Skeletal muscle satellite cell (primary cell): ENCODE data around the gene RBP2.

Experiments used
- H3K27me3 ChIP-seq: 2 replicates; pipeline ENCODE4 v1.7.0; 2013; ENCODE audit warnings: low read length; ENCODE audit not compliant: control insufficient read depth, insufficient read depth
- H3K36me3 ChIP-seq: 2 replicates; pipeline ENCODE4 v1.7.0; 2013; ENCODE audit warnings: mild to moderate bottlenecking, control low read depth, low read length; ENCODE audit not compliant: insufficient read depth
- H3K4me1 ChIP-seq: 2 replicates; pipeline ENCODE4 v1.7.0; 2013; ENCODE audit warnings: low read length; ENCODE audit not compliant: control insufficient read depth, insufficient read depth
- H3K4me2 ChIP-seq: 2 replicates; pipeline ENCODE4 v1.7.0; 2013; ENCODE audit warnings: mild to moderate bottlenecking, low read length
- H3K4me3 ChIP-seq: 2 replicates; pipeline ENCODE4 v1.7.0; 2013; ENCODE audit warnings: low read length
- H3K9ac ChIP-seq: 2 replicates; pipeline ENCODE4 v1.7.0; 2013; ENCODE audit warnings: mild to moderate bottlenecking, low read depth, low read length, moderate library complexity
- H3K9me3 ChIP-seq: replicated peaks from 2 replicates; pipeline ENCODE4 v1.7.0; 2013; ENCODE audit warnings: mild to moderate bottlenecking, control low read depth, low read length

RBP2 gene

GRCh38 chr3:139440639-139441556, 35.4 kb downstream of the RBP2 start:
- Histone ChIP-seq H3K4me2 (no peak overlapping the region), H3K9ac (no peak overlapping the region), H3K27me3 (no peaks in the 10 kb centered on the region), H3K9me3 (no peaks in the 10 kb centered on the region), H3K36me3 (no peaks in the 10 kb centered on the region), H3K4me3 (no peak overlapping the region), H3K4me1 (no peaks in the 10 kb centered on the region)

DNA sequence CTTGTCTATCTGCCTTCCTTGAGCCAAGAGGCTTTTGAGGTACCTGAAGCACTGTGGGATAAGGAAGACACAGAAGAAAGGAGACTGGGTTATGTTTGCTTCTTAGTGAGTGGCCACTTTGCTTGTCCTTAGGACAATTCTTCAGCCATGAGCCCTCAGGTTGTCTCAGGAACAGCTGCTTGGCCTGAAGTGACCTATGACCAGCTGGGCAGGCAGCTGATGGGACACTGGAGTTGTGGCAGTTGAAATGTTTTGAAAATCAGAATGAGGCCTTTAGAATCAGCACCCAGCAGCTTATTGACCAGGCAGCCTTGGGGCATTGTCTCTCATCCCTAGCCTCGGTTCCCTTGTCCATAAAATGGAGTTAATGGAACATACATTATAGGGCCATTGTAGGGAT, 37.0 kb downstream of the RBP2 start:
- H3K27me3 ChIP-seq = no peaks in the 10 kb centered on the region
- peaks cover 12% of the 10 kb centered on the region for H3K4me1 ChIP-seq
- no peaks in the 10 kb centered on the region for H3K36me3 ChIP-seq
- no peak overlapping the region for H3K9ac ChIP-seq
- H3K4me3 ChIP-seq = no peak overlapping the region
- H3K4me2 ChIP-seq = no peak overlapping the region
- H3K9me3 ChIP-seq = no peaks in the 10 kb centered on the region

GRCh38 chr3:139434764-139435307, 41.5 kb downstream of the RBP2 start:
- Histone ChIP-seq H3K9me3 (no peaks in the 10 kb centered on the region), H3K4me2 (peak overlapping the region; percentile 43), H3K27me3 (no peaks in the 10 kb centered on the region), H3K36me3 (no peaks in the 10 kb centered on the region), H3K9ac (no peak overlapping the region), H3K4me3 (no peak overlapping the region), H3K4me1 (peaks cover 12% of the 10 kb centered on the region)

DNA sequence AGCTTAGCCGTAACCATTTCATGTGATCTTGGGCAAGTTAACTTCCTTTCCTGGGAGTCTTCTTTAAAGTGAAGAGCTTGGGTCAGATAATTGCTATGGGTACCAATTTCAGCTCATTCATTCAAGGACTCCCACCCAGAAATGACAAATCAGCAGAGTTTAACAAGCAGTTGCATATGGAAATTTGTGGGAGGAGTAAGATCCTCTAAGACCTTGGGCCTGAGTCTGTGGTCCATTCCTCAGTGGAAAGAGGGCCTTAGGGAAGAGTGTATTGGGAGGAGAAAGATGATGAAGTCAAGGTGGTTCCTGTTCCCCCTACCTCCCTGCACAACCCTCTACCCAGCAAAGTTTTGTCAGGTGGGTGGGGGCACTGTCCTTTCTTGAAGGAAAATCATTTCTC, 42.1 kb downstream of the RBP2 start:
- Histone ChIP-seq H3K9ac (no peak overlapping the region), H3K9me3 (no peaks in the 10 kb centered on the region), H3K4me3 (no peak overlapping the region), H3K36me3 (no peaks in the 10 kb centered on the region), H3K27me3 (no peaks in the 10 kb centered on the region), H3K4me2 (no peak overlapping the region), H3K4me1 (peaks cover 12% of the 10 kb centered on the region)

DNA sequence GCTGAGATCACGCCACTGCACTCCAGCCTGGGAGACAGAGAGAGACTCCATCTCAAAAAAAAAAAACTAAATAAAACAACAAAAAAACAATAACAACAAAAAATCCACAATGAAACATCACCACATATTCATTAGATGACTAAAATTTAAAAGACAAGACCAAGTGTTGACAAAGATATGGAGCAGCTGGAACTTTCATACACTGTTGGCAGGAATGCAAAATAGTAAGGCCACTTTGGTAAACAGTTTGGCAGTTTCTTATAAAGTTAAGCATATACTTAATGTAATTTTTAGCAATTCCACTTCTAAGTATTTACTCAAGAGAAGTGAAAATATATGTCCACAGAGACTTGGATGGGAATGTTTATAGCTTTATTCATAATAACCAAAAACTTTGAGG, 43.2 kb downstream of the RBP2 start:
- Histone ChIP-seq H3K36me3 (no peaks in the 10 kb centered on the region), H3K4me1 (peaks cover 12% of the 10 kb centered on the region), H3K27me3 (no peaks in the 10 kb centered on the region), H3K9ac (no peak overlapping the region), H3K4me3 (no peak overlapping the region), H3K9me3 (no peaks in the 10 kb centered on the region), H3K4me2 (no peak overlapping the region)

DNA sequence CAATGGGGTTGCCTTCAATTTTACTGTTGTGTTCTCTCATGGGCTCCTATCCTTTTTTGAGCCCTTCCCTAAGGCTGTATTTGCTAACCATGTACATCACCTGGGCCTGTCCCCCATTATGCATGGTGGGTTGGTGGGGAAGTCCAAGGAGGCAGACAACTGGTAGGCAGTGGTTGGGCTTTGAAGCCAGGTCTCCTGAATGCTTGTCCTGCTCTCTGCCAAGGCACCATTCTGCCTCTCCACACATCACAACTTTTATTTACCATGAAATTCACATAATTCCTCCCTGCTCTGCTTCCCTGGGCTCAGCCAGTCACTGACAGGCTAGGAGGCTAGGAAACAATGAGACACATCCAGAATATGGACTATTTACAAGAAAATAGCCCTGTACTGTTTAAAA, 45.8 kb downstream of the RBP2 start:
- Histone ChIP-seq H3K4me1 (peaks cover 12% of the 10 kb centered on the region), H3K27me3 (no peaks in the 10 kb centered on the region), H3K9me3 (no peaks in the 10 kb centered on the region), H3K4me2 (no peak overlapping the region), H3K9ac (no peak overlapping the region), H3K36me3 (no peaks in the 10 kb centered on the region), H3K4me3 (no peak overlapping the region)

- Histone ChIP-seq H3K4me2 (no peak overlapping the region), H3K4me3 (no peak overlapping the region), H3K9ac (no peak overlapping the region), H3K4me1 (no peaks in the 10 kb centered on the region), H3K36me3 (no peaks in the 10 kb centered on the region), H3K9me3 (no peaks in the 10 kb centered on the region), H3K27me3 (no peaks in the 10 kb centered on the region)
These were observed 48.8 kb downstream of the RBP2 start for GRCh38 chr3:139427283-139428060.

DNA sequence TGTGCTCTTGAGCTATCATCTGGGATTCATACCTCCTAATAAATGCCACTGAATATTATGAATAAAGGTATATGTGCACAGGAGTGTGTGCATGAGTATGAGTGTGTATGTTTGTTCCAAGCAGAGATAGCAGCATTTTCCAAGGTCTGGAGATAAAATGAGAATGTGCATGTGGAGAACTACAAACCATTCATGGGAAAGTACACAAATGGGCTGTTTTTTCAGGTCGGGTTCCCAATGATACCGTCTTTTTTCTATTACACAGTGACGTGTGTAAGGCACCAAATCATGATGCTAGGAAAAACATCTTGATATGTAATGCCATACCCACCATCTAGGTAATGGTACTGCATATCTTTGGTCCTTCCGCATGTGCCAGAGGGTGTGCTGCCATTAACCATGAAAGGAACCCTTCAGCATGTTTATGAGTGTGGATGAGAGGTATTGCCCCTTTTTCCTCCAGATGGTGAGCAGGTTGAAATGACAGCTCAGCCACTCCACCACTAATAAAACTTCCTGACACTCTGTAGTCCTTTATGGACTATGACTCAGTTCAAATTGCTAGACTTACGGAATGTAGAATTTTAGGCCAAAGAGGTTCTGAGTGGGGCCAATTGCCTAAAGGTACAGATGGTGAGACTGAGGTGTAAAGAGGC, 50.4 kb downstream of the RBP2 start:
- Histone ChIP-seq H3K9ac (no peak overlapping the region), H3K4me1 (no peaks in the 10 kb centered on the region), H3K27me3 (no peaks in the 10 kb centered on the region), H3K36me3 (no peaks in the 10 kb centered on the region), H3K4me3 (no peak overlapping the region), H3K4me2 (no peak overlapping the region), H3K9me3 (no peaks in the 10 kb centered on the region)

DNA sequence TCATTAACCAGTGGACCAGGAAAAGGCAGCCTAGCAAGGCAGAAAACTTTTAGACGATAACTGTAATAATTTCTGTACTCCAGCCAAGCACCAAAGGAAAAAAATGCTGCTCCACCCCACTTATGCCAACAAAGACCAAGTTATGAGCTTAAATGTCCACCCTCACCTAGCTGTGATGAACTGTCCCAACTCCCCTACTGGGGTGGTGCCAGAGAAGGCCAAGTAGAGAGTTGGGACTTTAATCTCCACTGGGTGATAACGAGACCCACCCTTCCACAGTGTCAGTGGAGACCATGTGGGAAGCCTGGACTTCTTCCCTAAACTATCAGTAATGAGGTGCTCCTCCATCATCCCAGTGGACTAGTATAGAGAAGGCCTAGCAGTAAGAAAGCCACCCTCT, 53.1 kb downstream of the RBP2 start:
- no peak overlapping the region for H3K9ac ChIP-seq
- H3K4me1 ChIP-seq = no peaks in the 10 kb centered on the region
- no peak overlapping the region for H3K4me3 ChIP-seq
- H3K36me3 ChIP-seq = no peaks in the 10 kb centered on the region
- no peaks in the 10 kb centered on the region for H3K9me3 ChIP-seq
- no peak overlapping the region for H3K4me2 ChIP-seq
- H3K27me3 ChIP-seq = no peaks in the 10 kb centered on the region

- Histone ChIP-seq H3K9me3 (no peaks in the 10 kb centered on the region), H3K4me1 (no peaks in the 10 kb centered on the region), H3K4me3 (no peak overlapping the region), H3K4me2 (no peak overlapping the region), H3K9ac (no peak overlapping the region), H3K36me3 (no peaks in the 10 kb centered on the region), H3K27me3 (no peaks in the 10 kb centered on the region)
These were observed 54.9 kb downstream of the RBP2 start for GRCh38 chr3:139421460-139421859.

GRCh38 chr3:139421040-139421439, 55.3 kb downstream of the RBP2 start:
- Histone ChIP-seq H3K27me3 (no peaks in the 10 kb centered on the region), H3K4me1 (no peaks in the 10 kb centered on the region), H3K4me2 (no peak overlapping the region), H3K4me3 (no peak overlapping the region), H3K9me3 (no peaks in the 10 kb centered on the region), H3K36me3 (no peaks in the 10 kb centered on the region), H3K9ac (no peak overlapping the region)
